OCI-LY3 (cell line): Measurements from ENCODE around the gene OGDH.

Experiments used
- EZH2phosphoT487 ChIP-seq: fragments of 200-600 bp; shearing (Covaris generic); IDR thresholded peaks from 2 replicates; pipeline ENCODE4 v1.6.1; 2018; ENCODE audit warnings: antibody characterized with exemption, mixed run types, low read depth
- TF ChIP-seq, protein P1 (sequence below): fragments of 200-600, 300-600 bp; sonication (generic); IDR thresholded peaks from 2 replicates; pipeline ENCODE4 v1.5.1; 2014; ENCODE audit warnings: antibody characterized with exemption, low read length, low read depth

DNA sequence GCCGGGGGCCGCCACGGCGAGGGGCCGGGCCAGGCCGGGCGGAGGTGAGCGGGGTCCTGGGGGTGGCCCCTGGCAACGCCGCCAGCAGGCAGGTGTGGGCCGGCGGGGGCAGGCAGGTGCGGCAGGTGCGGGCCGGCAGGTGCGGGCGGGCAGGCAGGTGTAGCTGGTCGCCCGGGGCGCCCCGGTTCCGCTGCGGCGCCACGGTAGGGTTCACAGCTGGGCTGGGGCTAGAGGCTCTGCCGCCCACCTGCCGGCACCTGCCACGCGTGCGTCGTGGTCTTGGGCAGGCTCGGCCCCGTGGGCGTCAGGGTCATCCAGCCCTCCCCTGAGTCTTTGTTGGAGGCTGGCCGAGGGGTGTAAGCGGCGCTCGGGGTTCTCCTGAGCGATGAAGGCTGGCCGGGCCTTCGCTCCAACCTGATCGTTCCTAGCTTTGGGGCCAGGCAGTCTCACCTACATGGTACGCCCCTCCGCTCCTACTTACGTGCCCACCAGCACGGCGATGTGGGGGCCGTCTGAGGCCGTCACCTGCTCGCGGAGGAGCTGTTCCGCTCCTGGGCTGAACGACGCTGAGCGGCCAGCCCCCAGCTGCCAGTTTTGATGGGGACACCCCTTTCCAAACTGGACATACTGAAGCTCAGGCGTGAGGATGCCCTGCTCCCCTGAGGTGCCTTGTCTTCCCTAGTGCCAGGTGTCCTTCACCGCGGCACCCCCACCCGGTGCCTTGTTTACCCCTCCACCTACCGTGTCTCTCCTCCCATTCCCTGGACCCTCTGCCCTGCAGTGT is 142.7 kb downstream of the OGDH start:
- TF ChIP-seq, protein P1, sequence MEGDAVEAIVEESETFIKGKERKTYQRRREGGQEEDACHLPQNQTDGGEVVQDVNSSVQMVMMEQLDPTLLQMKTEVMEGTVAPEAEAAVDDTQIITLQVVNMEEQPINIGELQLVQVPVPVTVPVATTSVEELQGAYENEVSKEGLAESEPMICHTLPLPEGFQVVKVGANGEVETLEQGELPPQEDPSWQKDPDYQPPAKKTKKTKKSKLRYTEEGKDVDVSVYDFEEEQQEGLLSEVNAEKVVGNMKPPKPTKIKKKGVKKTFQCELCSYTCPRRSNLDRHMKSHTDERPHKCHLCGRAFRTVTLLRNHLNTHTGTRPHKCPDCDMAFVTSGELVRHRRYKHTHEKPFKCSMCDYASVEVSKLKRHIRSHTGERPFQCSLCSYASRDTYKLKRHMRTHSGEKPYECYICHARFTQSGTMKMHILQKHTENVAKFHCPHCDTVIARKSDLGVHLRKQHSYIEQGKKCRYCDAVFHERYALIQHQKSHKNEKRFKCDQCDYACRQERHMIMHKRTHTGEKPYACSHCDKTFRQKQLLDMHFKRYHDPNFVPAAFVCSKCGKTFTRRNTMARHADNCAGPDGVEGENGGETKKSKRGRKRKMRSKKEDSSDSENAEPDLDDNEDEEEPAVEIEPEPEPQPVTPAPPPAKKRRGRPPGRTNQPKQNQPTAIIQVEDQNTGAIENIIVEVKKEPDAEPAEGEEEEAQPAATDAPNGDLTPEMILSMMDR, result no peak
- TF ChIP-seq EZH2phosphoT487, result no peak
